Trophoblast cell (in vitro differentiated cells and primary cell): ENCODE results near the gene IGF2R.

ENCODE experiments used
- DNase-seq, 2 donors: peaks; one replicate each; pipeline ENCODE4 v3.0.0-alpha.2; 2016
- H2AFZ ChIP-seq: 2 replicates; pipeline ENCODE4 v1.6.1; 2013; ENCODE audit warnings: low read length, moderate library complexity, mild to moderate bottlenecking; ENCODE audit not compliant: insufficient read depth, poor library complexity
- H2AK5ac ChIP-seq: 2 replicates; pipeline ENCODE4 v1.6.1; 2013; ENCODE audit warnings: mild to moderate bottlenecking, low read length
- H2BK120ac ChIP-seq: 2 replicates; pipeline ENCODE4 v1.6.1; 2013; ENCODE audit warnings: low read length, mild to moderate bottlenecking, moderate library complexity; ENCODE audit not compliant: insufficient read depth, poor library complexity
- H2BK12ac ChIP-seq: 2 replicates; pipeline ENCODE4 v1.6.1; 2013; ENCODE audit warnings: mild to moderate bottlenecking, low read length, moderate library complexity
- H2BK5ac ChIP-seq: 2 replicates; pipeline ENCODE4 v1.6.1; 2013; ENCODE audit warnings: low read length, low read depth, moderate library complexity, mild to moderate bottlenecking; ENCODE audit not compliant: poor library complexity
- H3K14ac ChIP-seq: 2 replicates; pipeline ENCODE4 v1.6.1; 2013; ENCODE audit warnings: mild to moderate bottlenecking, low read length
- H3K18ac ChIP-seq: 2 replicates; pipeline ENCODE4 v1.6.1; 2013; ENCODE audit warnings: mild to moderate bottlenecking, low read length
- H3K23ac ChIP-seq: 2 replicates; pipeline ENCODE4 v1.6.1; 2013; ENCODE audit warnings: low read length
- H3K27ac ChIP-seq: 2 replicates; pipeline ENCODE4 v1.5.1; 2013; ENCODE audit warnings: low read depth, mild to moderate bottlenecking, inconsistent platforms, low read length, moderate library complexity
- H3K27me3 ChIP-seq: 2 replicates; pipeline ENCODE4 v1.6.1; 2013; ENCODE audit warnings: inconsistent platforms, mild to moderate bottlenecking, low read length, moderate library complexity; ENCODE audit not compliant: insufficient read depth
- H3K36me3 ChIP-seq, 2 experiments: 1 replicate in 1 of 2; 2 replicates in 1 of 2; pipeline ENCODE4 v1.6.1; 2013; ENCODE audit warnings: low read length in 2 of 2, mild to moderate bottlenecking in 2 of 2, moderate library complexity in 1 of 2; ENCODE audit not compliant: insufficient read depth in 2 of 2, control insufficient read depth in 1 of 2
- H3K4ac ChIP-seq: 2 replicates; pipeline ENCODE4 v1.6.1; 2013; ENCODE audit warnings: low read depth, mild to moderate bottlenecking, low read length, moderate library complexity
- H3K4me1 ChIP-seq, 2 experiments: 1 replicate in 1 of 2; 2 replicates in 1 of 2; pipeline ENCODE4 v1.6.1; 2013; ENCODE audit warnings: low read length in 2 of 2, mild to moderate bottlenecking in 2 of 2, moderate library complexity in 1 of 2; ENCODE audit not compliant: insufficient read depth in 2 of 2, control insufficient read depth in 1 of 2
- H3K4me2 ChIP-seq: 2 replicates; pipeline ENCODE4 v1.6.1; 2013; ENCODE audit warnings: inconsistent platforms, mild to moderate bottlenecking, low read length, moderate library complexity
- H3K4me3 ChIP-seq: 2 replicates; pipeline ENCODE4 v1.5.1; 2013; ENCODE audit warnings: mild to moderate bottlenecking, low read depth, low read length, inconsistent platforms
- H3K79me1 ChIP-seq: one replicate; pipeline ENCODE4 v1.6.1; 2013; ENCODE audit warnings: low read length
- H3K79me2 ChIP-seq: 2 replicates; pipeline ENCODE4 v1.6.1; 2013; ENCODE audit warnings: low read length, mild to moderate bottlenecking; ENCODE audit not compliant: control insufficient read depth, insufficient read depth, poor library complexity
- H3K9ac ChIP-seq: 2 replicates; pipeline ENCODE4 v1.6.1; 2013; ENCODE audit warnings: mild to moderate bottlenecking, low read length
- H3K9me3 ChIP-seq: 2 replicates; pipeline ENCODE4 v1.6.1; 2013; ENCODE audit warnings: low read depth, mild to moderate bottlenecking, control low read depth, inconsistent platforms, low read length; ENCODE audit not compliant: insufficient read depth
- H4K12ac ChIP-seq: 2 replicates; pipeline ENCODE4 v1.6.1; 2013; ENCODE audit warnings: low read depth, mild to moderate bottlenecking, low read length, moderate library complexity
- H4K8ac ChIP-seq: 2 replicates; pipeline ENCODE4 v1.6.1; 2013; ENCODE audit warnings: low read depth, mild to moderate bottlenecking, low read length, moderate library complexity
- H4K91ac ChIP-seq: one replicate; pipeline ENCODE4 v1.6.1; 2013; ENCODE audit warnings: low read depth, mild to moderate bottlenecking, low read length, moderate library complexity
- WGBS: extraction: QIAGEN DNeasy Blood & Tissue Kit; methylation state at CpG from one replicate; pipeline ENCODE4 v1.1.7; 2013; ENCODE audit warnings: missing lambda C conversion rate; ENCODE audit not compliant: insufficient read length, insufficient coverage; ENCODE audit errors: extremely low coverage; 5-methylcytosine and 5-hydroxymethylcytosine counted together

IGF2R gene

DNA sequence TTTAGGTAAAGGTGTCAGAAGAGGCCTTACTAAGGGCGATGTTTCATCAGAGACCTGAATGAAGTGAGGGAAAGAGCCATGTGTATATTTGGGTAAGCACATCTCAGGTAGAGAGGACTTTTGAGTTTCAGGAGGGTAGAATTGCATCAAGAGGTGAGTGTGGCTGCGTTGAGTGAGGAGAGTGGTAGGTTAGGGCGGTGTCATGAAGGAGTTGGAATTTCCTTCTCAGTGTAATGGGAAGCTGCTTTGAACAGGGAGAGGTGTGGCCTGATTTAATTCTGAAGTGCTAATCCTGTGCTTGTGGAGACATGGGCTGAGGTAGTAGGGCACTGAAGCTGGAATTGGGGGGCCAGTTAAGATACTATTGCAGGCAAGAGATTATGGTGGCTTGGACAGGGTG lies 53.9 kb downstream of the IGF2R start:
- Histone ChIP-seq H3K23ac (no peak overlapping the region), H2BK12ac (no peak overlapping the region), H3K18ac (no peak overlapping the region), H3K27ac (no peak overlapping the region), H3K4ac (no peak overlapping the region), H3K14ac (no peak overlapping the region), H2AK5ac (no peak overlapping the region), H3K4me2 (no peak overlapping the region), H3K4me3 (no peak overlapping the region), H4K12ac (no peak overlapping the region), H4K8ac (no peak overlapping the region), H3K9me3 (no peaks in the 10 kb centered on the region), H2AFZ (no peak overlapping the region), H3K4me1 (peaks cover 0 to 2% of the 10 kb centered on the region in 2 experiments), H3K79me1 (no peaks in the 10 kb centered on the region), H3K9ac (no peak overlapping the region), H2BK5ac (no peak overlapping the region), H4K91ac (no peak overlapping the region), H3K27me3 (no peaks in the 10 kb centered on the region), H2BK120ac (no peak overlapping the region), H3K36me3 (peaks cover 11 to 21% of the 10 kb centered on the region in 2 experiments), H3K79me2 (no peaks in the 10 kb centered on the region)
- WGBS: no CpG with 5 or more reads among the region's 3 CpGs
- DNase-seq: no peak

DNA sequence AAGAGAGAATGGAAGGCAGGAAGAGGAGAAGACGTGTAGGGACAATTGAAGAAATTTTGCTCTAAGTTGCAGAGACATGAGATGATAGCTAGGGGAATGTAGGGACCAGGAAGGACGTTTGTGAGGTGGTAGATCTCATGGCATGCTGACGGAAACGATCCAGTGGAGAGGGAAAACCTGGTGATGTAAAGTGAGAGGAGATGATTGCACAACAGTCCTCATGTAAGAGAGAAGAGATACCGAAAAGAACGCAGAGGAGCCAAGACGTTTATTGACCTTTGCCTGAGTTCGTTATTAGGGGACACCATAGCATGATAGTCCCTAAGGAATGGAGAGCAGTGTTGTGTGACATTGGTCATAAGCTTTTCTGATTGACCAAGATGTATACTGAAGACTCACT lies 55.3 kb downstream of the IGF2R start:
- Histone ChIP-seq H3K4ac (no peak overlapping the region), H3K79me1 (no peaks in the 10 kb centered on the region), H3K9me3 (no peaks in the 10 kb centered on the region), H3K36me3 (peaks cover 11 to 24% of the 10 kb centered on the region in 2 experiments), H3K4me1 (peaks cover 0 to 2% of the 10 kb centered on the region in 2 experiments), H4K8ac (no peak overlapping the region), H3K27me3 (no peaks in the 10 kb centered on the region), H3K9ac (no peak overlapping the region), H2BK12ac (no peak overlapping the region), H3K14ac (no peak overlapping the region), H3K27ac (no peak overlapping the region), H2BK120ac (no peak overlapping the region), H3K4me3 (no peak overlapping the region), H2AFZ (no peak overlapping the region), H3K23ac (no peak overlapping the region), H2AK5ac (no peak overlapping the region), H3K79me2 (no peaks in the 10 kb centered on the region), H4K91ac (no peak overlapping the region), H4K12ac (no peak overlapping the region), H2BK5ac (no peak overlapping the region), H3K4me2 (no peak overlapping the region), H3K18ac (no peak overlapping the region)
- no peak for DNase-seq
- WGBS: no CpG with 5 or more reads among the region's 8 CpGs

DNA sequence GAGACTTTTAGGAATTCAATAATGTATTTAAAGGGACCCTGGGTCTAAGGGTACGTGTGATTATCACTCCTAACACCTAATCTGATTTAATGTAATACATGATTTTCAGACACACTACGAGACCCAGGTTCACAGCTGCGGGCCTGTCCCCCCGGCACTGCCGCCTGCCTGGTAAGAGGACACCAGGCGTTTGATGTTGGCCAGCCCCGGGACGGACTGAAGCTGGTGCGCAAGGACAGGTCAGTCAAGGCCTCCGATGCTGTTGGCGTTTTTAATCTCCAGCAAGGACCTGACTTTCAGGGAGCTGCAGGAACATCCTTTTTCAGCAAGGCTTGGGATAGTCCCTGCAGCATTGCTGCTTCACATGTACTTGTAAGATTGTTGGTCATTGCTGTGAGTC lies 58.2 kb downstream of the IGF2R start:
- Histone ChIP-seq H3K27me3 (no peaks in the 10 kb centered on the region), H3K23ac (no peak overlapping the region), H3K9ac (no peak overlapping the region), H4K12ac (no peak overlapping the region), H2AFZ (no peak overlapping the region), H4K91ac (no peak overlapping the region), H3K4me3 (no peak overlapping the region), H2BK120ac (no peak overlapping the region), H3K79me2 (no peaks in the 10 kb centered on the region), H3K18ac (no peak overlapping the region), H3K4ac (no peak overlapping the region), H3K36me3 (peaks cover 22 to 34% of the 10 kb centered on the region in 2 experiments), H2BK12ac (no peak overlapping the region), H3K4me1 (peaks cover 4 to 6% of the 10 kb centered on the region in 2 experiments), H4K8ac (no peak overlapping the region), H3K14ac (no peak overlapping the region), H3K9me3 (no peaks in the 10 kb centered on the region), H2AK5ac (no peak overlapping the region), H2BK5ac (no peak overlapping the region), H3K79me1 (no peaks in the 10 kb centered on the region), H3K27ac (no peak overlapping the region), H3K4me2 (no peak overlapping the region)
- WGBS: no CpG with 5 or more reads among the region's 11 CpGs
- DNase-seq: no peak

DNA sequence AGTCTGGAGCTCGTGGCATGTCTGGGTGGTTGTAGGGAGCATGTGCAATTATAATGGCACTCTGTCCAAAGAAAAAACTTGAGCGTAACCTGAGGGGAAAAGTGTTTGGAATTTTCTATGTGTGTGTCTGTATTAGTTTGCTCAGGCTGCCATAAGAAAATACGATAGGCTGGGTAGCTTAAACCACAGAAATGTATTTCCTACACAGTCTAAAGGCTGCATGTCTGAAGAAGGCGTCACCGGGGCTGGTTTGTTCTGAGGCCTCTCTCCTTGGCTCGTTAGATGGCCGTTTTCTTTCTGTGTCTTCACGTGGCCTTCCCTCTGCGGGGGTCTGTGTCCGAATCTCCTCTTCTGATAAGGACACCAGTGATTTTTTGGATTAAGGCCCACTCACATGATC lies 59.0 kb downstream of the IGF2R start:
- Histone ChIP-seq H3K4me3 (no peak overlapping the region), H3K9ac (no peak overlapping the region), H3K14ac (no peak overlapping the region), H4K8ac (no peak overlapping the region), H4K12ac (no peak overlapping the region), H2AFZ (no peak overlapping the region), H3K18ac (no peak overlapping the region), H3K27me3 (no peaks in the 10 kb centered on the region), H3K4ac (no peak overlapping the region), H3K27ac (no peak overlapping the region), H3K79me1 (no peaks in the 10 kb centered on the region), H3K36me3 (peaks cover 25 to 37% of the 10 kb centered on the region in 2 experiments), H3K79me2 (no peaks in the 10 kb centered on the region), H3K4me2 (no peak overlapping the region), H2BK120ac (no peak overlapping the region), H2BK12ac (no peak overlapping the region), H3K9me3 (no peaks in the 10 kb centered on the region), H3K23ac (no peak overlapping the region), H3K4me1 (peaks cover 4 to 6% of the 10 kb centered on the region in 2 experiments), H2BK5ac (no peak overlapping the region), H4K91ac (no peak overlapping the region), H2AK5ac (no peak overlapping the region)
- DNase-seq: peak; percentile 49 to 66
- no CpG with 5 or more reads among the region's 10 CpGs for WGBS
